ENCODE measurements around the gene EFTUD2.
"Not testable (repeated sequence)": the region's sequence is repeated elsewhere in the genome, so short reads cannot be mapped to it uniquely, and the experiment has no call there.

EFTUD2 gene

DNA sequence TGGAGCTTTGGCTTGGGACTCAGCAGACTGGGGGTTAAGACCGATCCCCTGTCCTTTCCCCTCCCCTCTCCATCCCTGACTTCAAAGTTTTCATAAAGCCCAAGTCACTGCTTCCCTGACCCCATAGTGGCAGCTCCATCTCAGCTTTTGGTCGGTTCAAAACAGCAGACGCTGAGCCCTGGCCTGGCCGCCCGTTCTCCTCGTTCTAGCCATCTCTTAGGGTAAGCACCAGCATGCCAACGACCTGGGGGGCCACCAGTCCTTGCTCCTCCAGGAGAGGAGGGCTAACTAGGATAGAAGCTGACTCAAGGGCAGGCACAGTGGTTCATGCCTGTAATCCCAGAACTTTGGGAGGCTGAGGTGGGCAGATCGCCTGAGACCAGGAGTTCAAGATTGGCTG is 53.0 kb downstream of the EFTUD2 start:
- no peak for DNase-seq

DNA sequence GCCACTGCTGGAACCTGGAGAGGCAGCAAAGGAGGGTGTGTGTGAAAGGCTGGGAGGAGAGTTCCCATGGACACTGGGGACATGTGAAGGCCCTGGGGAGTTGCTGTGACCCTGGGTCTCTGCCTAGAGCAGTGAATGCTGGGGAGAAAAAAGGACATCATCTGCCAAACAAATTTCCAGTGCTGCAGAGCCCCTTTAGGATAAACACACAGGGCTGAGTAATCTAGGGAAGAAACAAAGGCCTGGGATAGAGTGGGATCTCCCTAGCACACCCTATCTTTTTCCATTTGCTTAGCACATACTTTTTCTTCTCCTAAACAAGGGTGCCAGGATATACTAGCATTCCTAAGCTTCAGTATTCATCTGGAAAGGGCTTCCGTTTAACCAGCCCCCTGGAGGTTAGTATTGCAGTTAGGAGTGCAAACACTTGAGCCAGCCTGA is 54.8 kb downstream of the EFTUD2 start:
- no peak for DNase-seq

GRCh38 chr17:44842748-44843147 is 56.5 kb downstream of the EFTUD2 start:
- no peak for DNase-seq

DNA sequence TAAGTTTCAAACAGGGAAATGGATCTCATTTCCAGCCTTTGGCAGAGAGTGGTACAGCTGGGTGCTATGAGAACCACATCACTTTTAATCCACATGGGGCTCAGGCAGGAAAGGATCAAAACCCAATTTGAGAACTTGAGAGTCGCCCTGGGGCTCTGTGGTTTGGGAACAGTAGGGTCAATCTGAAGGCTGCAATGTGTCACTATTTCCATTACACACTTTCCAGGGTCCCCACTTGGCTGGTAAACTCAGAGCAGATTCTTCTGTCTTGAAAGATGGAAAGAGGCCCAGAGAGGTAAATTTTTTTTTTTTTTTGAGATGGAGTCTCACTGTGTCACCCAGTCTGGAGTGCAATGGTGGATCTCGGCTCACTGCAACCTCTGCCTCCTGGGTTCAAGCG is 58.3 kb downstream of the EFTUD2 start:
- DNase-seq: no peak

DNA sequence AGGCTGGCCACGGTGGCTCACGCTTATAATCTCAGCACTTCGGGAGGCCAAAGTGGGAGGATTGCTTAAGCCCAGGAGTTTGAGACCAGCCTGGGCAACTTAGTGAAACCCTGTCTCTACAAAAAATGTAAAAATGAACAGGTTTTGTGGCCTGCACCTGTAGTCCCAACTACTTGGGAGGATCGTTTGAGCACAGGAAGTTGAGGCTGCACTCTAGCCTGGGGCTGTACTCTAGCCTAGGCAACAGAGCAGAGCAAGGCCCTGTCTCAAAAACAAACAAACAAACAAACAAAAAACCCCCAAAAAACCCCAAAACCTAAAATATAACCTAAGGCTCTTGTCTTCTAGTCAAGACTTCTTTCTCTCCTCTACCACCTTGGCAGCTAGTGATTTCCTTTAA is 59.0 kb downstream of the EFTUD2 start:
- DNase-seq: no peak

DNA sequence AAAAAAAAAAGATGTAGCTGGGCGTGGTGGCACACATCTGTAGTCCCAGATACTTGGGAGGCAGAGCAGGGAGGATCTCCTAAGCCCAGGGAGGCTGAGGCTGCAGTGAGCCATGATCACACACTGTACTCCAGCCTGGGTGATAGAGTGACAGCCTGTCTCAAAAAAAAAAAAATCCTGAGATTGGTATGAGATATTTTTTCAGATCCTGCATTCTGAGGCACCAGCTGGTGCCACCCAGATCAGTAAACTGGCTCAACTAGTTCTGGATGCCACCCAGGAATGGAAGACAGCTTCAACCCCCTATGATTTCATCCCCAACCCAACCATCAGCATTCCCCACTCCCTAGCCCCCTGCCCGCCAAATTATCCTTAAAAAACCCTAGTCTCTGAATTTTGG is 62.0 kb downstream of the EFTUD2 start:
- DNase-seq: no peak

GRCh38 chr17:44832805-44833204 is 66.4 kb downstream of the EFTUD2 start:
- no peak for DNase-seq

- no peak for DNase-seq
These were observed 67.9 kb downstream of the EFTUD2 start for GRCh38 chr17:44831371-44831770.

GRCh38 chr17:44830359-44831288 is 68.6 kb downstream of the EFTUD2 start:
- no peak for DNase-seq

GRCh38 chr17:44829523-44830358 is 69.5 kb downstream of the EFTUD2 start, which contains the start of gene GJC1:
TSS of gene GJC1 (minus strand) at chr17:44830287. CDS start at chr17:44805817, 24,470 bp downstream.
- no peak for DNase-seq

- peak; percentile 15 for DNase-seq
These were observed 70.2 kb downstream of the EFTUD2 start for GRCh38 chr17:44828919-44829522.

GRCh38 chr17:44827863-44828262 is 71.4 kb downstream of the EFTUD2 start:
- no peak for DNase-seq

DNA sequence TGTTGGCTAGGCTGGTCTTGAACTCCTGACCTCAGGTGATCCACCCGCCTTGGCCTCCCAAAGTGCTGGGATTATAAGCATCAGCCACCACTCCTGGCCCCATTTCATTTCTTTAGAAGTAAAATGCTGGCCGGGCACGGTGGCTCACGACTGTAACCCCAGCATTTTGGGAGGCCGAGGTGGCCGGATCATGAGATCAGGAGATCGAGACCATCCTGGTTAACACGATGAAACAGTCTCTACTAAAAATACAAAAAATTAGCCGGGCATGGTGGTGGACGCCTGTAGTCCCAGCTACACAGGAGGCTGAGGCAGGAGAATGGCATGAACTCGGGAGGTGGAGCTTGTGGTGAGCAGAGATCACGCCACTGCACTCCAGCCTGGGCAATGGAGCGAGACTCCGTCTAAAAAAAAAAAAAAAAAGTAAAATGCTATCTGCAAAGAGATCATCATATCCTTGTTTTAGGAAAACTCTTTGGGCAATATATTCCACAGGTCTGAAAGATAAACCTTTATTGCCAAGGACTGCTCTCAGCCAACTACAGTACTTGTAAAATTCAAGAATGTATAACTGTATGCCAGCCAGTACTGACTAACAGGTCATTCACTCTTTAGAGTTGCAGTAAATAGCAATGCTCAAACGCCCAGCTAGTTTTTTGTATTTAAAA is 73.0 kb downstream of the EFTUD2 start:
- no peak for DNase-seq

- not testable (repeated sequence) for DNase-seq
These were observed 74.0 kb downstream of the EFTUD2 start for GRCh38 chr17:44825236-44825635.

GRCh38 chr17:44820631-44821212 is 78.5 kb downstream of the EFTUD2 start:
- DNase-seq: no peak

DNA sequence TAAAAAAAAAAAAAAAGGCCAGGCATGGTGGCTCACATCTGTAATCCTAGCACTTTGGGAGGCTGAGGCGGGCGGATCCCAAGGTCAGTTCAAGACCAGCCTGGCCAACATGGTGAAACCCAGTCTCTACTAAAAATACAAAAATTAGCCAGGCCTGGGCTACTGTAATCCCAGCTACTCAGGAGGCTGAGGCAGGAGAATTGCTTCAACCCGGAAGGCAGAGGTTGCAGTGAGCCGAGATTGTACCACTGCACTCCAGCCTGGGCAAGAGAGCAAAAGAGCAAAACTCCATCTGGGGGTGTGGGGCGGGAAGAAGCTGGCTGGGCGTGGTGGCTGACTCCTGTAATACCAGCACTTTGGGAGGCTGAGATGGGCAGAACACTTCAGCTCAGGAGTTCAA is 80.7 kb downstream of the EFTUD2 start:
- not testable (repeated sequence) for DNase-seq

GRCh38 chr17:44812263-44812662 is 87.0 kb downstream of the EFTUD2 start:
- no peak for DNase-seq

DNA sequence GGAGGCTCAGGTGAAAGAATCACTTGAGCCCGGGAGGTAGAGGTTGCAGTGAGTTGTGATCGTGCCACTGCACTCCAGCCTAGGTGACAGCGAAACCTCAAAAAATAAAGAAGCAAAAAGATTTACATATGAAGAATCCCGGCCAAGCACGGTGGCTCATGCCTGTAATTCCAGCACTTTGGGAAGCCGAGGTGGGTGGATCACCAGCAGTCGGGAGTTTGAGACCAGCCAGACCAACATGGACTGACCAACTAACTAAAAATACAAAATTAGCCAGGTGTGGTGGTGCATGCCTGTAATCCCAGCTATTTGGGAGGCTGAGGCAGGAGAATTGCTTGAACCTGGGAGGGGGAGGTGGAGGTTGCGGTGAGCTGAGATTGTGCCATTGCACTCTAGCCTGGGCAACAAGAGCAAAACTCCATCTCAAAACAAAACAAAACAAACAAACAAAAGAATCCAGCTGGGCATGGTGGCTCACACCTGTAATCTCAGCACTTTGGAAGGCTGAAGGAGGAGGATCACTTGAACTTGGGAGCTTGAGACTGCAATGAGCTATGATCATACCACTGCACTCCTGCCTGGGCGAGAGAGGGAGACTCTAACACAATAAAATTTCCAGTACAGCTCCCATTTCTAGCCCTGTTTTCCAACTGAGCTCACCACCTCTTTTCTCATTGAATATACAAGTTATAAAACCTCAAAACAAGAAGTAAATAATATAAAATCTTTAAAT is 90.4 kb downstream of the EFTUD2 start:
- not testable (repeated sequence) for DNase-seq

- no peak for DNase-seq
These were observed 91.1 kb downstream of the EFTUD2 start for GRCh38 chr17:44808156-44808555.

- DNase-seq: no peak
These were observed 91.5 kb downstream of the EFTUD2 start for GRCh38 chr17:44807817-44808155.

GRCh38 chr17:44807093-44807816 is 92.0 kb downstream of the EFTUD2 start:
- no peak for DNase-seq

Data from central memory CD4-positive, alpha-beta T cell (primary cell).